IPS-15b (cell line): Measurements from ENCODE around the gene ROBO1.

Experiments used
- H3K27me3 ChIP-seq: one replicate; pipeline ENCODE4 v1.6.1; 2013; ENCODE audit warnings: low read length; ENCODE audit not compliant: control insufficient read depth, insufficient read depth
- H3K36me3 ChIP-seq: one replicate; pipeline ENCODE4 v1.6.1; 2013; ENCODE audit warnings: low read length; ENCODE audit not compliant: control insufficient read depth, insufficient read depth
- H3K4me1 ChIP-seq: one replicate; pipeline ENCODE4 v1.6.1; 2013; ENCODE audit warnings: mild to moderate bottlenecking, low read length; ENCODE audit not compliant: control insufficient read depth, insufficient read depth
- H3K4me3 ChIP-seq: one replicate; pipeline ENCODE4 v1.5.1; 2013; ENCODE audit warnings: low read depth, low read length
- H3K9ac ChIP-seq: one replicate; pipeline ENCODE4 v1.6.1; 2013; ENCODE audit warnings: low read depth, mild to moderate bottlenecking, low read length
- H3K9me3 ChIP-seq: one replicate; pipeline ENCODE4 v1.6.1; 2013; ENCODE audit warnings: mild to moderate bottlenecking, low read length; ENCODE audit not compliant: control insufficient read depth, insufficient read depth

ROBO1 gene

DNA sequence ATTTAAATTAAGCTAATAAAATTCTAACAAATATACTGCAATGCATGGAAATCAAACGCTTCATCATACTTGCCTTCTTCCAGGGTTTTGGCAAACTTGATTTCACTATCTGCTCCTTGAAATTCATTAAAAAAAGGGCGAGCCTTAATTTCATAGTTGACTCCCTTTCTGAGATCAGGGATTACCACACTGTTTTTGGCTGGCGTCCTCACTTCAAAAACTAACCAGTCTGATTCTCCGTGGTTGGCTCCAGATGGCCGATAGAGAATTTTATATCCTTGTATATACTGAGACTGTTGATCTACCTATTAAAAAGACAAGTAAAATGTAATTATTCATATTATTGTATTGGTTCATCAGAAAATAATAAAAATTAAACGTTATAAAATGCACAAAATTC is 1106.8 kb downstream of the ROBO1 start:
- Histone ChIP-seq H3K36me3 (no peaks in the 10 kb centered on the region), H3K9me3 (no peaks in the 10 kb centered on the region), H3K27me3 (no peaks in the 10 kb centered on the region), H3K9ac (no peak overlapping the region), H3K4me1 (no peaks in the 10 kb centered on the region), H3K4me3 (no peak overlapping the region)

DNA sequence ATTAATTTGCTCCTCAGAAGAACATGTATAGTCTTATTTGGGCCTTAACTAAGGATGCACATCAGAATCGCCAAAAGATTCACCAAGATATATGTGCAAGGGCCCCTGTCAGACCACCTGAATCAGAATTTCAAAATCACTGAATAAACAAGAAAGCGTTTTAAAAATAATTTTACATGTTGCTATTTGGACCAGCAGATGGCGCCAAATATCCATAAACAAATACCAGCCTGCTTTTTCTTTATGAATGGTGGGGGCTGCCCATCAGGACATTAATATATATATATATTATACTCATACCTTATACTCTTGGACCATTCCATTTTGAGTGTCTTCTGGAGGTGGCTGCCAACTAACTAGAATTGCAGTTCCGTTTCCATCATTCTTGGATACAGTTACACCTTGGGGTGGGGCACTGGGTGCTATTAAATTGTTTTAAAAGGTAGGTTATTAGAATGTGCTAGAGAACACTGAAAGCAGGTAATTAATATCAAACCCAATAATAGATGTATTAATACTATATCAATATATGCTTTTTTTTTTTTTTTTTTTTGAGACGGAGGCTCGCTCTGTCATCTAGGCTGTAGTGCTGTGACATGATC is 1108.3 kb downstream of the ROBO1 start:
- H3K9ac ChIP-seq: no peak overlapping the region
- H3K4me3 ChIP-seq: no peak overlapping the region
- no peaks in the 10 kb centered on the region for H3K9me3 ChIP-seq
- H3K27me3 ChIP-seq: no peaks in the 10 kb centered on the region
- H3K36me3 ChIP-seq: no peaks in the 10 kb centered on the region
- H3K4me1 ChIP-seq: no peaks in the 10 kb centered on the region

DNA sequence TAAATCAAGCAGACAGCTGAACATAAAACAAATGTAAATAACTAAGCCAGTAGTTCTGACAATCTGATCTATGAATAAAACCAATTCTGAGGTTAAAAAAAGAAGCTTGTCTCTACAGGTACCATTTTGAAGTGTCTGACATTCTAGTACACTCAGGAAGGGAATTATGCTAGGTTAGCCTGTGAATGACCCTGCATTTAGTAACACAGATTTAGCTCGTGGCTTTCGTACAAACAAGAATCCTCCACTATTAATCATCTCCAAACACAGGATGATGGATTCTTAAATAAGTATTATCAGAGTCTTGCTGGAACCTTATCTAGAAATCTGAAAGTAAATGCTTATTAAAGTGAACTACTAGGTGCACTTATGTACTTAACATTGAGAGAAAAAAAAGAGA is 1120.1 kb downstream of the ROBO1 start:
- Histone ChIP-seq H3K36me3 (no peaks in the 10 kb centered on the region), H3K9ac (no peak overlapping the region), H3K27me3 (no peaks in the 10 kb centered on the region), H3K4me1 (peaks cover 7% of the 10 kb centered on the region), H3K4me3 (no peak overlapping the region), H3K9me3 (no peaks in the 10 kb centered on the region)

GRCh38 chr3:78645628-78646310 is 1122.0 kb downstream of the ROBO1 start:
- Histone ChIP-seq H3K4me3 (no peak overlapping the region), H3K9me3 (no peaks in the 10 kb centered on the region), H3K9ac (no peak overlapping the region), H3K4me1 (peaks cover 7% of the 10 kb centered on the region), H3K27me3 (no peaks in the 10 kb centered on the region), H3K36me3 (no peaks in the 10 kb centered on the region)

DNA sequence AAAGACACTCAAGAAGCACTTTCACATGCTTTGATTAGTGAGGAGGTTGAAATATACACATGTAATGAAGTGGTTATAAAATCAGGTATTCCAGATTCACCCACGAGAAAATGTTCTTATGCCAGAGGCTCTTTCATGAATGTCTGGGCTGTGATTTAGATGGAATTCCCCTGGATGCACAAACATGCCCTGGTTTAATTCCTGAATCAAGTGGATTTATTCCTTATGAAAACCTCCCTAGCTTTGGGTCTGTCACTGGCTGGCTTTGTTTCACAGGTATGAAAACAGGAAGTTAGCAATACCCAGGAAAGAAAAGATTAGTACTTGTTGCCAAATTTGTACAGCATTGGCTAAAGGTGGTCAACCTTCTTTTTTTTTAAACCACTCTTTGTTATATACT is 1123.0 kb downstream of the ROBO1 start:
- H3K9ac ChIP-seq: no peak overlapping the region

GRCh38 chr3:78642226-78643035 is 1125.4 kb downstream of the ROBO1 start:
- Histone ChIP-seq H3K36me3 (no peaks in the 10 kb centered on the region), H3K27me3 (no peaks in the 10 kb centered on the region), H3K4me1 (peaks cover 7% of the 10 kb centered on the region), H3K4me3 (no peak overlapping the region), H3K9ac (no peak overlapping the region), H3K9me3 (no peaks in the 10 kb centered on the region)

More for the DNA sequence above, 1123.0 kb downstream of the ROBO1 start:
- H3K36me3 ChIP-seq: no peaks in the 10 kb centered on the region
- no peak overlapping the region for H3K4me3 ChIP-seq
- no peaks in the 10 kb centered on the region for H3K27me3 ChIP-seq
- H3K4me1 ChIP-seq: peaks cover 7% of the 10 kb centered on the region
- no peaks in the 10 kb centered on the region for H3K9me3 ChIP-seq

GRCh38 chr3:78641703-78642102 is 1126.1 kb downstream of the ROBO1 start:
- Histone ChIP-seq H3K4me1 (peaks cover 7% of the 10 kb centered on the region), H3K27me3 (no peaks in the 10 kb centered on the region), H3K4me3 (no peak overlapping the region), H3K9me3 (no peaks in the 10 kb centered on the region), H3K36me3 (no peaks in the 10 kb centered on the region), H3K9ac (no peak overlapping the region)

DNA sequence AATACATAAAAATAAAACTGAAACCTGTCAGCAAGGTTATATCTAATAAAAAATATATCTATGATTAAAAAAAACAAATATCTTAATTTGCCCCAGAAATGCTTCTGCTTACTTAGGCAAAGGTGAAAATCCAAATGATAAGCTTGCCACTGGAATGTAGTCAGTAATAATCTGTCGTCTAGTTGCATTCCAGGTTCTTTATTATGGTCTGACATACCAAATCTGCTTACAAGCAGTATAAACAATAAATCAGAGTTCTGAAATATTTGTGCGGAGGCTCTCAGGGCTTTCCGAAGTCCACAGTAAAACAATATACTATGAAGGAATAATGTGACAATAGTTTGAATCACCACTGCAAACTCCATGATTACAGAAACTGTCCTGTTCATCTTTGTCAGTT is 1133.5 kb downstream of the ROBO1 start:
- Histone ChIP-seq H3K4me3 (no peak overlapping the region), H3K9me3 (no peaks in the 10 kb centered on the region), H3K4me1 (no peaks in the 10 kb centered on the region), H3K9ac (no peak overlapping the region), H3K36me3 (no peaks in the 10 kb centered on the region), H3K27me3 (no peaks in the 10 kb centered on the region)

GRCh38 chr3:78633626-78634025 is 1134.2 kb downstream of the ROBO1 start:
- Histone ChIP-seq H3K9me3 (no peaks in the 10 kb centered on the region), H3K36me3 (no peaks in the 10 kb centered on the region), H3K4me3 (no peak overlapping the region), H3K9ac (no peak overlapping the region), H3K4me1 (no peaks in the 10 kb centered on the region), H3K27me3 (no peaks in the 10 kb centered on the region)

DNA sequence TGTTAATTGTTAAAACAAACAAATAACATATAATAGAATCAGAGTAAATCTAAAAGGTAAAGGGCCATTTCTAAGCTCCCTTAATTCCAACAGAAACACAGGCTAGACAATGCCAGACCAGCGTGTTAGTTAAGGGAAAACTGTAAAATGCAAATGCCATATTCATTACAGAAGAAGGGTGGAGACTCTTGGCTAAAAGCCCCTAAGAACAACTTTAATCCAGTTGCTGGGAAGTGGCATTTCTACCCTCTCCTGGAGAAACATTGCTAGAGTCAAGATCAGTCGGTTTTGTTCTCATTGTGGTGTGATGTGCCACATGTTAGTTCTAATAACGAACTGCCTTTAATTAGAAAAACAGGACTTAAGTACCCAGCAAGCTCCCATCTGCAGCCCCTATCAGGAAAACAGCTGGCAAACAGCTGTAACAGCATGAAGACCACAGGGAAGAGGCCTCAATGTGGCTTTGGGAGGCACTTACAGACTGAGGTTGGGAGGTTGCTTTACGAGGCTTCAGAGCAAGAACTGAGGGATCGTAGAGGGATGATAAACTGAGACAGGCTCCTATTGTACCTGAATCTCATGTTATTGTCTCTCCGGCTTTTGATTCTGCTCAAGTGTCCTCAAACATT is 1134.8 kb downstream of the ROBO1 start:
- H3K9ac ChIP-seq: no peak overlapping the region

DNA sequence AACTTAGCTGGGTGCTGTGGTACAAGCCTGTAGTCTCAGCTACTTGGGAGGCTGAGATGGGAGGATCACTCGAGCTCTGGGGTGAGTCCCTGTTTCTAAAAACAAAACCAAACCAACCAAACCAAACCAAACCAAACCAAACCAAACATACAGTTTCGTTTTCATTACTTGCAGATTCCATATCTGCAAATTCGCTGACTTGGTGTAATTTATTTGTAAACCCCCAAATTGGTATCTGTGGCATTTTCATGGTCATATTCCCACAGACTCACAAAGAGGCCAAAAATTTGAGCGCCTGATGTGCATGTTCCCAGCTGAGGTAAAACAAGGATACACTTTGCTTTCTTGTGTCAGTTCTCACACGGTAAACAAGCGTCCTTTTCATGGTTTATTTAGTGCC is 1138.3 kb downstream of the ROBO1 start:
- no peaks in the 10 kb centered on the region for H3K9me3 ChIP-seq
- H3K4me3 ChIP-seq: no peak overlapping the region
- H3K4me1 ChIP-seq: no peaks in the 10 kb centered on the region
- H3K36me3 ChIP-seq: no peaks in the 10 kb centered on the region
- no peak overlapping the region for H3K9ac ChIP-seq
- H3K27me3 ChIP-seq: no peaks in the 10 kb centered on the region

More for the DNA sequence above, 1134.8 kb downstream of the ROBO1 start:
- H3K27me3 ChIP-seq: no peaks in the 10 kb centered on the region
- H3K4me1 ChIP-seq: no peaks in the 10 kb centered on the region
- H3K9me3 ChIP-seq: no peaks in the 10 kb centered on the region
- H3K4me3 ChIP-seq: no peak overlapping the region
- H3K36me3 ChIP-seq: no peaks in the 10 kb centered on the region
